CD4-positive, alpha-beta T cell treated with Interleukin-17A for 1 hour (primary cell): Measurements from ENCODE around the gene TK1.
"Not testable (repeated sequence)": the region's sequence is repeated elsewhere in the genome, so short reads cannot be mapped to it uniquely, and the experiment has no call there.

Source experiments
- DNase-seq: peaks from one replicate; pipeline ENCODE4 v3.0.0-alpha.2; 2020

TK1 gene

GRCh38 chr17:78175643-78175981 is 11.2 kb downstream of the TK1 start:
- DNase-seq = no peak

DNA sequence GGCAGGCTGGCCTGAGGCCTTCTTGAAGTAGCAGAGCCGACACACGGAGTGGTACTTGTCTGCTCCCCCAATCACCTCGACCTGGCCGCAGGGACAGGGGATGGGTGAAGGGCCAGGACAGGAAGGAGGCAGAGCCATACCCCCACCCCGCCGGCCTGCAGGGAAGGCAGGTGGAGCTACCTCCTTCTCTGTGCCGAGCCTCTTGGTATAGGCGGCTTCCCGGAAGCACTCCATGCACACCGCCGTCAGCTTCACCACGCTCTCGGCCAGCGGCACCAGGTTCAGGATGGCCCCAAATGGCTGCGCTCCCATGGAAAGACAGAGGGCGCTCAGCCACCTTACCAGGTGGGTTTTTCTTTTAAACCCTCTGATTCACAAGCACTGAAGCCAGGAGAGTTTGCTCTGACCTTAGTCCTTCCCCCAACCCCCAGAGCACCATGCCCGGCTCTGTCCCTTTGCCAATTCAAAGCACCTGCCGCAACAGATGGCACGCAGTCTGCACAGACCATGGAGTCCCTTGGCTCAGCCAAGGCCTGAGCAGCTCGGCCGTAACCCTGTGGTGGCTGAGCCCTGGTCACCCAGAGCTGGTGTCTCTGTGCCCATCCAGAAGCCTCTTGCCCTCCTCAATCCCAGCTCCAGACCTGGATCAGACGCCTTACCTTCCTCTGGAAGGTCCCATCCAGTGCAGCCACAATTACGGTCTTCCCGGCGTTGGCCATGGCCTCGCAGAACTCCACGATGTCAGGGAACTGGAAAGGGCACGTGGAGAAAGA is 11.8 kb downstream of the TK1 start:
- DNase-seq = no peak

GRCh38 chr17:78174346-78174869 is 12.4 kb downstream of the TK1 start:
- DNase-seq = peak; percentile 11

- peak; percentile 57 for DNase-seq
Measured at GRCh38 chr17:78173097-78173715, 13.6 kb downstream of the TK1 start.

GRCh38 chr17:78172249-78173051 is 14.4 kb downstream of the TK1 start:
- no peak for DNase-seq

DNA sequence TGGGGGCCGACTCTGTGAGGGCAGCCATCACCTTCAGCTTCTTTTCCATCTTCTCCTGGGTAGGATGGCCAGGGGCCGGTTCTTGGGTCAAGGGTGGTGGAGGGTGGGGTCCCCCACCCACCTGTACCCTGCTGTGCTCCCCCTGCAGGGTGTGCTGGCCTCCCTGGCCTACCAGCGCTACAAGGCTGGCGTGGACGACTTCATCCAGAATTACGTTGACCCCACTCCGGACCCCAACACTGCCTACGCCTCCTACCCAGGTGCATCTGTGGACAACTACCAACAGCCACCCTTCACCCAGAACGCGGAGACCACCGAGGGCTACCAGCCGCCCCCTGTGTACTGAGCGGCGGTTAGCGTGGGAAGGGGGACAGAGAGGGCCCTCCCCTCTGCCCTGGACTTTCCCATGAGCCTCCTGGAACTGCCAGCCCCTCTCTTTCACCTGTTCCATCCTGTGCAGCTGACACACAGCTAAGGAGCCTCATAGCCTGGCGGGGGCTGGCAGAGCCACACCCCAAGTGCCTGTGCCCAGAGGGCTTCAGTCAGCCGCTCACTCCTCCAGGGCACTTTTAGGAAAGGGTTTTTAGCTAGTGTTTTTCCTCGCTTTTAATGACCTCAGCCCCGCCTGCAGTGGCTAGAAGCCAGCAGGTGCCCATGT is 15.1 kb downstream of the TK1 start:
- DNase-seq = not testable (repeated sequence)

GRCh38 chr17:78170692-78171590 is 15.9 kb downstream of the TK1 start:
- DNase-seq = no peak

- DNase-seq = peak; percentile 79
Measured at GRCh38 chr17:78168903-78169793, 17.7 kb downstream of the TK1 start.

DNA sequence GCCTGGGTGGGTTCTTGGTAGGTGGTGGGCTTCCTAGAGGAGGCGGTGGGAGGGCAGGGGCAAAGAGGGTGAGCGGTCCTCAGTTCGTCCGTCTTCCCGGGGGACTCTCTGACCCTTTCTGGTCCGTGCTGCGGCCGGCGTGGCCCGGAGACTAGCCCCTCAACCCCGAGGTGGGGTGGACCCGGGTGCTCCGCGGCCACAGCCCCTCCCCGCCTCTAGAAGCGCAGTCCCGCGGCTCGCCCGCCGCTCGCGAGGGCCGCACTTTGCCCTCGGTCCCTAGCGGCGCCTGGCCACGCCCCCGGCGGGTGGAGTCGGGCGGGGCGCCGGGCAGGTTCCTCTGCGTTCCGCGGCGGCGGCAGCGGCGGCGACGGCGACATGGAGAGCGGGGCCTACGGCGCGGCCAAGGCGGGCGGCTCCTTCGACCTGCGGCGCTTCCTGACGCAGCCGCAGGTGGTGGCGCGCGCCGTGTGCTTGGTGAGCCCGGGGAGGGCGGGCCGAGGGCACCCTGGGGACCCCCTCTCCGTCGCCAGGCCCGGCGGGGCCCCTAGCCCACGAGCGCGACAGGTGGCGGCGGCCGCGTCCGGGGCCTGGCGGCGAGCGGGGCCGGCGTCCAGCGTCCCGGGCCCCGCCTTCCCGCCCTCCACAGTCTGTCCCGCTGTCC is 18.5 kb downstream of the TK1 start, which contains the start of gene SYNGR2:
Gene SYNGR2 (plus strand): TSS at position 340 of the 661 bp plus-strand sequence. CDS start 36 bp downstream, at position 376.
- peak; percentile 87 for DNase-seq

DNA sequence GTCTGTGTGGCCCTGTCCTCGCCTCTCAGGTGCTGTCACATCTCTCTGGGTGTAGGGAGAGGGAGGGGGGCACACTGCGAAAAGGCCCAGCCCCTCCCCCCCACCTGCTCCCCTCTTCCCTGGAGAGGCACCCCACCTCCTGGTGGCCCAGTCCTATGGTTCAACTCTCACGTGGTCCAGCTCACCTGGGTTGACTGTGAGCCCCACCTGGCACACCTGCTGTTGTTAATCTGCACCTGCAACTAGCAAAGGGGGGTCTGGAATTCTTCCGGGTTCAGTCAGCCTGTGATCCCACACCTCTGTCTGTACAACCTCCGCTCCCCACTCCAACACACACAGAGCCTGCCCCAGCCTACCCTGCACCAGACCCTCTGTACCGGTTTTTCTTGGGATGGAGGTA is 20.4 kb downstream of the TK1 start:
- no peak for DNase-seq

DNA sequence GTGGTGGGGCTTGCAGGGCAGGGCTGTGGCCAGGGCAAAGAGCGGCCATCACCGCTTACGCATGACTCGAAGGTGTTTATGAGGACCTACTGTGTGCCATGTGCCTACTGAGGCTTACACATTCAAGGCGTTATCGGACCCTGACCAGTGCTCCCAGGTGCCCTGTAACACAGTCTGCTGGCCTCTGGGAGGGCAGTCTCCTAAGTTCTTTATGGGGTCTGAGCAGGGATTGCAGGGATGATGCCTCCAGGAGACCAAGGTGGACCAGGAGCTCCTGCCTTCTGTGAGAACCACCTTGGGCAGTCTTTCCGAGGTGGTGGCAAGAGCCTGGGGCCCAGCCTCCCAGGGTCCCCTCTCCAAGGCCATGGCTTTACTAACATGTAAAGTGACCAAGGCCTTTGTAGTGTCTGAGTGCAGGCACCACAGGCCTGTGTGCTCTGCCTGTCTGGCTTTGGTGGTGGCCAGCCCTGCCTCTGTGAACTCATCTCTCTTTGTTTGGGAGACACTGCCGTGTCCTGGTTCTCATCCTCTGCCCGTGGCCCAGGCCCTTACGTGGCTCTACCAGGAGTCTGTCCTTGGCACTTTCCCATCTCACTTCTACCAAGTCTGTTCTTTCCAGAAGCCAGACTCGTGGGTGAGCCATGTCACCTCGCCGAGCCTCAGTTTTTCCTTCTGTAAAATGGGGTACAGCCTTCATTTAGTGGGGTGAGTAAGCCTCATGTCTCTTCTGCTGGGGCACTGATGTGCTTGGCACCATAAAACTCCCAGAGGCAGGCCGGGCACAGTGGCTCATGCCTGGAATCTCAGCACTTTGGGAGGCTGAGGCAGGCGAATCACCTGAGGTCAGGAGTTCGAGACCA is 21.9 kb downstream of the TK1 start:
- DNase-seq = no peak

DNA sequence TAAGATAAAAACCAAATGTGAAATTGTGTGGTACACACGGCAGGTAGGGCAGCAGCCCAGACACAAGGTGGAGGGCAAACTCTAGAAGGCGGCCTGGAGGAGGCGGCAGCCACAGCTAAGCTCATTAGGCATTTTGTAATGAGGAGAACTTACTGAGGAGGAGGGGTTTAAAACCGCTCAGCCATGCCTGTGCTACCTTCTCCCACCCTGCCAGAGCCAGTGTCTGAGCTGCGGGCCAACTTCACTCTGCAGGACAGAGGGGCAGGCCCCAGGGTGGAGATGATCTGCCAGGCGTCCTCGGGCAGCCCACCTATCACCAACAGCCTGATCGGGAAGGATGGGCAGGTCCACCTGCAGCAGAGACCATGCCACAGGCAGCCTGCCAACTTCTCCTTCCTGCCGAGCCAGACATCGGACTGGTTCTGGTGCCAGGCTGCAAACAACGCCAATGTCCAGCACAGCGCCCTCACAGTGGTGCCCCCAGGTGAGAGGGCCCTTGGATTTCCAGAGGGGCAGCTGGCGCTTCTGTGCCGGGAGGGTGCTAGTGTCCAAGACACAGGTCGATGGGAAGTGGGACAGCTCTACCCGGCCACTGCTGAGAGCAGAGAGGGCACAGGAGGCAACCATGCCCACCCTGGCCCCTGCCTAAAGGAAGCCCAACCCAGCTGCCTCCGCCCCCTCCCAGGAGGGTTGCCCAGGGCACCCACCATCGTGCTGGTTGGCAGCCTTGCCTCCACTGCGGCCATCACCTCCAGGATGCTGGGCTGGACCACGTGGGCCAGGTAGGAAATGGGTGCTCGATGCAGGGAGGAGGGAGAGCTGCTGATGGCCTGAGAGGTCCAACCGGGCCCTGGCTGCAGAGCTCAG is 22.7 kb downstream of the TK1 start:
- no peak for DNase-seq

DNA sequence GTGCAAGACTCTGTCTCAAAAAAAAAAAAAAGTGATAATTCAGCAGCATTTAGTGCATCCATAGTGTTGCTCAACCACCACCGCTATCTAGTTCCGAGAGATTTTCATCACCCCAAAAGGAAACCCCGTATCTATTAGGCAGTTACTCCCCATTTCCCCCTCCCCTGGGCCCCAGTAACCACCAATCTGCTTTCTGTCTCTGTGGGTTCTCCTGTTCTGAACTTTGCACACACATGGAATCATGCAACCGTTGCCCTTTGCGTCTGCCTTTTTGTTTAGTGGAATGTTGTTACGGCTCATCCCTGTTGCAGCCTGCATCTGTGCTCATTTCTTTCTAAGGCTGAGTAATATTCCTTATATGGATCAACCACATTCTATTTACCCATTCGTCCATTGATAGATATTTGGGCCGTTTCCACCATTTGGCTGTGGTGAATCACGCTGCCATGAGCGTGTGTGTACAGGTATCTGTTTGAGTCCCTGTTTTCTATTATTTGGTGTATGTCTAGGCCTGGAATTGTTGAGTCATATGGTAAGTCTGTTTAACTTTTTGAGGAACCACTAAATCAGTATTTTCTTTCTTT is 27.2 kb downstream of the TK1 start:
- no peak for DNase-seq

DNA sequence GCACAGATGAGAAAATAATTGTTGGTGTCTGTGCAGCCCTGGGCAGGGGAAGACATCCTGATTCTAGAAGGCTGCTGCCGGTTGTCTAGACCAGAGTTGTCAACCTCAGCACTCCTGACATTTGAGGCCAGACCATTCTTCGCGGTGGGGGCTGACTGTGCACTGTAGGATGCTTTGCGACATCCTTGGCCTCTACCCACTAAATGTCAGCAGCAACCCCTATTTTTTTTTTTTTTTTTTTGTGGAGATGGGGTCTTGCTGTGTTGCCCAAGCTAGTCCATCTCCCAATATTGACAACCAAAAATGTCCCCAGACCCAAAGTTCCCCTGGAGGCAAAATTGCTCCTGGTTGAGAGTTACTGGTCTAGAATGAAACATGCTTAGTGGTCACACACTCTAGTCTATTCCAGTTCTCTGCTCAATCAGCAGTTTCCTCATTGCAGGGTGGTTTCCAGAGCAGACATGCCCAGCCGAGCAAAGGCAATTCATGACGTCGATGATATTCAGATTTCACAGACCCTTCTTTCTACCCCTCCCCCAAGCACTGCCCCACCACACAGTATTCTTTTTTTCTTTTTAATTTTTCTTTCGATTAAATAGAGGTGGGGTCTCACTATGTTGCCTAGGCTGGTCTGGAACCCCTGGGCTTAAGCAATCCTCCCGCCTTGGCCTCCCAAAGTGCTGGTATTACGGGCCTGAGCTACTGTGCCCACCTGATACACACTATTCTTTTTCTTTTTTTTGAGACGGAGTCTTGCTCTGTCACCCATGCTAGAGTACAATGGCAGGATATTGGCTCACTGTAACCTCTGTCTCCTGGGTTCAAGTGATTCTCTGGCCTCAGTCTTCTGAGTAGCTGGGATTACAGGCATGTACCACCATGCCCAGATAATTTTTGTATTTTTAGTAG is 31.7 kb downstream of the TK1 start:
- DNase-seq = no peak

DNA sequence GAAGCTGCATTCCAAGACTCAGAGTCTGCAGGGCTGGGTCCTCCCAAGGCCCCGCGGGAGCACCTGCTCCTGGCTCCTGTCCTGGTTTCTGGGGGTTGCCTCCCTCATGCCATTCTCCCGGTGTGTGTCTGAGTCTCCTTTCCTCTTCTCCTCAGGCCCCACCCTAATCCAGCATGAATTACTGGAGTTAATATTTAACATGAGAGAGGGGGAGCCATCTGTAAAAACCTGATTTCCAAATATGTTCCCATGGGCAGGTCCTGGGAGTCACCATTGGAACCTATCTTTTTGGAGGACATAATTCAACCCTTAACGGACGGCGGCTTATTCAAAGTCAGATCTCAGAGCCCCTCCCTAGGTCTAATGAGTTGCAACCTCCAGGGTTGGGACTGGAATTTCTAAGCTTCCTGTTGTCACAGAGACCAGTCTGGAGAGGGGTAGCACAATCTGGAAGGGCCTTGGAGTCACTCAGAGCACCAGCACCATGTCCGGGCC is 35.3 kb downstream of the TK1 start:
- no peak for DNase-seq

GRCh38 chr17:78148286-78149016 is 38.4 kb downstream of the TK1 start:
- no peak for DNase-seq
